Activated naive CD8-positive, alpha-beta T cell (primary cell): ENCODE results near the gene DLD.

Experiments used
- H3K27ac Mint-ChIP-seq: one replicate; pipeline ENCODE4 v1.8.0; 2021; ENCODE audit warnings: mixed read lengths
- H3K27me3 Mint-ChIP-seq: one replicate; pipeline ENCODE4 v1.8.0; 2021; ENCODE audit warnings: mixed read lengths
- H3K36me3 Mint-ChIP-seq: one replicate; pipeline ENCODE4 v1.8.0; 2021; ENCODE audit warnings: mixed read lengths
- H3K4me1 Mint-ChIP-seq: one replicate; pipeline ENCODE4 v1.8.0; 2021; ENCODE audit warnings: low read depth, mixed read lengths
- H3K4me3 Mint-ChIP-seq: one replicate; pipeline ENCODE4 v1.8.0; 2021; ENCODE audit warnings: mild to moderate bottlenecking, mixed read lengths
- H3K9me3 Mint-ChIP-seq: one replicate; pipeline ENCODE4 v1.8.0; 2021; ENCODE audit warnings: low read depth, mixed read lengths

Gene DLD

DNA sequence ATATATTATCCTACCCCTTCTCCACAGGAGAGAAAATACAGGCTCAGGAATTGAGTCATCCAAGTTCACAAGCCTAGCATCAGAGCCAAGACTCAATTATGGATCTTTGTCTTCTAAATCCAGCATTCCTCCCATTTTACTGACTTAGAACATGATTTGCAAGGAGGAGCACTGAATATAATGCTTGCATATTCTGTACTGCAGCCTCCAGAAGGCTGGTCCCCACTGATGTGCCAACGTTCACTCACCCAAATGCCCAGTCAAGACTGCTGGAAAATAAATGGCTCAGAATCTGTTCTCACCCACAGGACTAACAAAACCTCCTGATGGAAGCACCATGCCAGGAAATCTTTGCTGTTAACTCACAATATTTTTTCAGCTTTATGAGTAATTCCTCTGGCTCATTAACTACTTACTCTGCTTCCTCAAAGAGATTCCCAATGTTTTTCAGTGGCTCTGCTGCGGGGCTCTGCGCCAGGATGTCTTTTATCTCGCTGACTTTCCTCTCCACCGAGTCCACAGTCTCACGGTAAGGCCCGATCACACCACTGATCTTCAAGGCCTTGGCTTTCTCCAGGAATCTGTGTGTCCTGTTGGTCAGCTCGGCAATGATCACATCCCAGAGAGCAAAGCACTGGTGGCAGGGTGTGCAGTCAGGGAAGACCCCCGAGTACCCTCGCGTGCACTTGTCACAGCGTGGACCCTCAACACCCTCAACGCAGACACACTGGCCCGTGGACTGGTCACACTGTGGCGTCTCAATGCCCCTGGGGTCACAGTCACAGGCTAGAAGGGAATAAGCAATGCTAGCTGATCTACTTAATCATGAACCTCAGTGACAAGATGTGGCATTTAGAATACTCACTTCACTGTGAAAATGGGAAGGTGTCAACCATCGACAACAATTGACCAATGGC is 48.8 kb downstream of the DLD start:
- no peaks in the 10 kb centered on the region for H3K9me3 Mint-ChIP-seq
- no peak overlapping the region for H3K27ac Mint-ChIP-seq
- H3K27me3 Mint-ChIP-seq = no peaks in the 10 kb centered on the region
- no peaks in the 10 kb centered on the region for H3K4me1 Mint-ChIP-seq
- peaks cover 7% of the 10 kb centered on the region for H3K36me3 Mint-ChIP-seq
- H3K4me3 Mint-ChIP-seq = no peak overlapping the region

- Mint-ChIP-seq H3K4me3 (no peak overlapping the region), H3K4me1 (no peaks in the 10 kb centered on the region)
Observed at GRCh38 chr7:107940951-107941350, 50.0 kb downstream of the DLD start.

DNA sequence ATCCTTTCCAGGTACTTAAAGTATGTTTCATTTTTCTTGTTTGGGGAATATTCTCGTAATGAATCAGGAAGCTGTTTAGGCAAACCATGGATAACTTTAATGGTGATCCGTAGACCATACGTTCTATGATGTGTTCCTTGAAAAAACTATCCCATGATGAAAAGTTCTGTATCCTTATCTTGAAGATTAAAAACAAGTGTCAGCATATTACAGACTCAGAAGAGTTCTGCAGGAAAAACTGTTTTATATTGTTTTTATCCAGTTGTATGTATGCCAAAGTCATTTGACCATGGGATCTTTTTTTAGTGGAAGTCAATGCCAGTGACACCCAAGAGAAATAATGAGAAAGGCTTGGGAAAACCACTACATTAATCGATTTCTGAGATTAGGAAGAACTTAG is 52.0 kb downstream of the DLD start:
- no peak overlapping the region for H3K27ac Mint-ChIP-seq
- H3K4me1 Mint-ChIP-seq = no peaks in the 10 kb centered on the region
- no peaks in the 10 kb centered on the region for H3K27me3 Mint-ChIP-seq
- no peak overlapping the region for H3K4me3 Mint-ChIP-seq
- H3K9me3 Mint-ChIP-seq = no peaks in the 10 kb centered on the region
- H3K36me3 Mint-ChIP-seq = peaks cover 7% of the 10 kb centered on the region

More at GRCh38 chr7:107940951-107941350, 50.0 kb downstream of the DLD start:
- no peak overlapping the region for H3K27ac Mint-ChIP-seq
- peaks cover 7% of the 10 kb centered on the region for H3K36me3 Mint-ChIP-seq
- no peaks in the 10 kb centered on the region for H3K9me3 Mint-ChIP-seq
- H3K27me3 Mint-ChIP-seq = no peaks in the 10 kb centered on the region

- Mint-ChIP-seq H3K27me3 (no peaks in the 10 kb centered on the region), H3K4me1 (no peaks in the 10 kb centered on the region), H3K36me3 (peaks cover 4% of the 10 kb centered on the region), H3K9me3 (no peaks in the 10 kb centered on the region), H3K27ac (no peak overlapping the region), H3K4me3 (no peak overlapping the region)
Observed at GRCh38 chr7:107944411-107945169, 53.6 kb downstream of the DLD start.

- Mint-ChIP-seq H3K27me3 (no peaks in the 10 kb centered on the region), H3K9me3 (no peaks in the 10 kb centered on the region), H3K4me3 (no peak overlapping the region), H3K27ac (no peak overlapping the region), H3K4me1 (no peaks in the 10 kb centered on the region), H3K36me3 (peaks cover 4% of the 10 kb centered on the region)
Observed at GRCh38 chr7:107945332-107945731, 54.3 kb downstream of the DLD start.

- Mint-ChIP-seq H3K27ac (no peak overlapping the region), H3K4me3 (no peak overlapping the region), H3K36me3 (no peaks in the 10 kb centered on the region), H3K4me1 (no peaks in the 10 kb centered on the region), H3K9me3 (no peaks in the 10 kb centered on the region), H3K27me3 (no peaks in the 10 kb centered on the region)
Observed at GRCh38 chr7:107946451-107946850, 55.5 kb downstream of the DLD start.

GRCh38 chr7:107946881-107947280 is 55.9 kb downstream of the DLD start:
- Mint-ChIP-seq H3K4me1 (no peaks in the 10 kb centered on the region), H3K4me3 (no peak overlapping the region), H3K9me3 (no peaks in the 10 kb centered on the region), H3K27me3 (no peaks in the 10 kb centered on the region), H3K36me3 (no peaks in the 10 kb centered on the region), H3K27ac (no peak overlapping the region)

DNA sequence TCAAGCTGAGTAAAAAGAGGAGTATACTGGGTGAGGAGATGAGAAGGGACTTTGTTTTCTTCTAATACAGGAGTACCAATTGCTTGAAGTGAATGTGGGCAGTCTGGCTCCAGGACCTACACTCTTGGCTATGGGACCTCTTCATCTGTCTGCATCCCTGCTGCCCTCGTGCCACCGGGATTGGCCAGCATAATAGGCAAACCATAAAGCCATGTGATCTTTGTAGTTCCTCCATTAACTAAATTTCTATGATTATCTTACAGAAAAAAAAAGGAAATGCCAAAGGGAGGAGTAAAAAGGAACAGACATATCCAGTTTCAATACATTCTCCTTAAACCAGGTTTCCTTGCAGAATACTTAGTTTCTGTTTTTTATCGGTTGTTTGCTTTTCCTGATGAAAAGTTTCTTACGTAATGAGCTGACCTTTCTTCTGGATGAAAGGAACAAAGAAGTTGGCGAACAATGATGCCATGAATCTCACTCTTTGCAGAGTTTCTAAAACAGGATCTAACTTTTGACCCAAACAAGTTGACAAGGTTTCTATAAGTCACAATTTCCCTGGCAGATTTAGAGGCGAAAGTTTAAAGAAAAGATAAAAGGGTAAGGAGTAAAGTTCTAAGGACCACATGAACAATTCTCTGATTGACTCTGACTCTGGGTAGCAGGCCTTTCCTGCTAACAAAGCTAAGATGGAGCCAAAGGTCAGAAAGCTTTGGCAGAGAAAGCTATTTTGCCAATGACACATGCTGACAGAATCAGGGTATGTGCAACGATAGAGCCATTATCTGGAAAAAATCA is 57.9 kb downstream of the DLD start:
- no peaks in the 10 kb centered on the region for H3K9me3 Mint-ChIP-seq
- H3K27me3 Mint-ChIP-seq = peaks cover 1% of the 10 kb centered on the region
- H3K4me1 Mint-ChIP-seq = no peaks in the 10 kb centered on the region
- H3K4me3 Mint-ChIP-seq = no peak overlapping the region
- no peaks in the 10 kb centered on the region for H3K36me3 Mint-ChIP-seq
- H3K27ac Mint-ChIP-seq = no peak overlapping the region

DNA sequence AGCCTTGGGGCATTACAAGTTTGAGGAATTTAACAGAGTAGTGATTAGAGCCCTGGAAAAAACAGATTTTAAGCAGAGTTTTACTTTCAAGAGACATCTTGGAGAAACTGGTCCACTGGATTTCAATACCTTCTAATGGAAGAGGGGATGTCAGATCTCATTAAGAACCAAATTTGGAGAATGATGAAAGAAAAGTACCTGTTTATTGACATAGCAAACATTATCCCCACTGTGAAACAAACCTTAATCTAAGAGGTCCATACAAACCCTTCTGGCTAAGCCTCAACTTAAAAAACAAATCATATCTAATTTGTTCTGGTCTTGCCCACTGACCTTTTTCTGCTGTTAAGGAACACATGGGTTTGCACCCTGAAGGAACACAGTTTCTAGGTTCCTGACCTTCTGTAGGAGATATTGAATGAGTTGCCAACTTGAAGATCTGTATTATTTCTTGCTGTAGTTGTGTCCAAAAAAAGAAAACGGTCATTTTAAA is 58.5 kb downstream of the DLD start:
- H3K27me3 Mint-ChIP-seq = peaks cover 1% of the 10 kb centered on the region
- H3K4me3 Mint-ChIP-seq = no peak overlapping the region
- H3K27ac Mint-ChIP-seq = no peak overlapping the region
- no peaks in the 10 kb centered on the region for H3K4me1 Mint-ChIP-seq
- H3K36me3 Mint-ChIP-seq = no peaks in the 10 kb centered on the region
- no peaks in the 10 kb centered on the region for H3K9me3 Mint-ChIP-seq

- peaks cover 2% of the 10 kb centered on the region for H3K27me3 Mint-ChIP-seq
- H3K4me1 Mint-ChIP-seq = no peaks in the 10 kb centered on the region
- no peaks in the 10 kb centered on the region for H3K9me3 Mint-ChIP-seq
- H3K4me3 Mint-ChIP-seq = no peak overlapping the region
- no peak overlapping the region for H3K27ac Mint-ChIP-seq
- no peaks in the 10 kb centered on the region for H3K36me3 Mint-ChIP-seq
Observed at GRCh38 chr7:107951172-107951787, 60.3 kb downstream of the DLD start.

DNA sequence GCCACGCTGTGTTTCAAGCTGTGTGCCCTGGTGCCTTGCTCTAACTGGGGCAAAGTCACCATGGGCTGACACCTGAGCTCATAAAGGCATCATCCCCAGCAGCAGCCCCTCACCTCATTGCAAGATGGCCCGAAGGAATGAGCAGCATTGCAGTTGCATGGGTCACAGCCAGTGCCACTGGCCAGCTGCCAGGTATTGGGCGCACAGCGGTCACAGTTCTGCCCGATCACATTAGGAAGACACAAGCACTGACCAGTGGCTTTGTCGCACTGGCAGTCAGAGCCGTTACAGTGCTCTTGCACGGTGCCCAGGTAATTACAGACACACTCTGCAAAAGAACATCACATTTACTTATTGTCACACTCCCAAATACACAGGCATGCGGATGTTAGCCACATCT is 60.9 kb downstream of the DLD start:
- Mint-ChIP-seq H3K27ac (no peak overlapping the region), H3K36me3 (no peaks in the 10 kb centered on the region), H3K27me3 (peaks cover 4% of the 10 kb centered on the region), H3K4me1 (no peaks in the 10 kb centered on the region), H3K9me3 (no peaks in the 10 kb centered on the region), H3K4me3 (no peak overlapping the region)

DNA sequence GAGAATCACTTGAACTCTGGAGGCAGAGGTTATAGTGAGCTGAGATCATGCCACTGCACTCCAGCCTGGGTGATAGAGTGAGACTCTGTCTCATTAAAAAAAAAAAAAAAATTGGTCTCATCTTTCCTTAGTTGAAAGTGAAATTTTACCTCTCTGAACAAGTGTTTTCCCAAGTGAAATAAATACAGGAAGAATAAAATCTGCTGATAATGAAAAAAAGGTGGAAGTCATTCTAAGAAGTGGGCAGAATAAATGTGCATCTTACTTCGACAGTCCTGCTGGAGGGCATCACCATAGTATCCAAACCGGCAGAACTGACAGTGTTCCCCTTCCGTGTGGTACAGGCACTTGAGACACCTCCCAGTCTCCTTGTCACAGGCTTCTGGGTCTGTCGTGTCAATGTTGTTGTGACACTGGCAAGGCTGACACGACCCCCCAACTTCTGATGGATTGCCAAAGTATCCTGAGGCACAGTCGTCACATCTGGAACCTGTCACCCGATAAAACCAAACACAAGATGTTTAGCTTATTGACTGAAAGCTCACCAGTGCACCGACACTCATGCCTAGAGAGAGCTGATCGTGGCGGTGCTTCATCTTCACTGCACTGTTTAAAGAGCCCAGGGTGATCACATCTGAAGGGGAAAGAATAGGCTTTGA is 62.4 kb downstream of the DLD start:
- Mint-ChIP-seq H3K4me3 (no peak overlapping the region), H3K27me3 (peaks cover 4% of the 10 kb centered on the region), H3K9me3 (no peaks in the 10 kb centered on the region), H3K27ac (no peak overlapping the region), H3K36me3 (no peaks in the 10 kb centered on the region), H3K4me1 (no peaks in the 10 kb centered on the region)

- no peak overlapping the region for H3K27ac Mint-ChIP-seq
- no peaks in the 10 kb centered on the region for H3K4me1 Mint-ChIP-seq
- no peaks in the 10 kb centered on the region for H3K9me3 Mint-ChIP-seq
- peaks cover 5% of the 10 kb centered on the region for H3K27me3 Mint-ChIP-seq
- H3K36me3 Mint-ChIP-seq = no peaks in the 10 kb centered on the region
- no peak overlapping the region for H3K4me3 Mint-ChIP-seq
Observed at GRCh38 chr7:107953924-107954303, 62.9 kb downstream of the DLD start.

DNA sequence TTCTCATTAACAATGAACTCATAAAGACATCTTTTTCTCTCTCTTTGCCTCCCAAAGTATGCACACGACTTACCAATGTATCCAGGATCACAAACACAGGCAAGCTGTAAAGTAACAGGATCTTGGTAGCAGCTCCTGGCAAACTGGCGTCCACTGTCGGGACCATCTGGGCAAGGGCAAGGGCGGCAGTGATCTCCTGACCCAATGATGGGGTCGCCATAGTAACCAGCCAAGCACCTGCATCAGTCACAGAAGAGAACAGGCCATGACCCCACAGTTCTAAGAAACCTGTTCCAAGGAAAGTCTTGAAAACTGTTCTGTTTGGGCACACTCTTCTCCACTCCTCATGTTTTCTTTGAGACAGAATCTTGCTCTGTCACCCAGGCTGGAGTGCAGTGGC is 64.4 kb downstream of the DLD start:
- Mint-ChIP-seq H3K4me3 (no peak overlapping the region), H3K9me3 (no peaks in the 10 kb centered on the region), H3K27me3 (peaks cover 5% of the 10 kb centered on the region), H3K27ac (no peak overlapping the region), H3K4me1 (no peaks in the 10 kb centered on the region), H3K36me3 (no peaks in the 10 kb centered on the region)
